ENCODE data around the gene LILRA2.

GRCh38 chr19:54561840-54562239 lies 11.8 kb upstream of the LILRA2 start:
- no peak for TF ChIP-seq POLR2A (IDR thresholded peaks at IDR 0.05)
- TF ChIP-seq, protein P1, sequence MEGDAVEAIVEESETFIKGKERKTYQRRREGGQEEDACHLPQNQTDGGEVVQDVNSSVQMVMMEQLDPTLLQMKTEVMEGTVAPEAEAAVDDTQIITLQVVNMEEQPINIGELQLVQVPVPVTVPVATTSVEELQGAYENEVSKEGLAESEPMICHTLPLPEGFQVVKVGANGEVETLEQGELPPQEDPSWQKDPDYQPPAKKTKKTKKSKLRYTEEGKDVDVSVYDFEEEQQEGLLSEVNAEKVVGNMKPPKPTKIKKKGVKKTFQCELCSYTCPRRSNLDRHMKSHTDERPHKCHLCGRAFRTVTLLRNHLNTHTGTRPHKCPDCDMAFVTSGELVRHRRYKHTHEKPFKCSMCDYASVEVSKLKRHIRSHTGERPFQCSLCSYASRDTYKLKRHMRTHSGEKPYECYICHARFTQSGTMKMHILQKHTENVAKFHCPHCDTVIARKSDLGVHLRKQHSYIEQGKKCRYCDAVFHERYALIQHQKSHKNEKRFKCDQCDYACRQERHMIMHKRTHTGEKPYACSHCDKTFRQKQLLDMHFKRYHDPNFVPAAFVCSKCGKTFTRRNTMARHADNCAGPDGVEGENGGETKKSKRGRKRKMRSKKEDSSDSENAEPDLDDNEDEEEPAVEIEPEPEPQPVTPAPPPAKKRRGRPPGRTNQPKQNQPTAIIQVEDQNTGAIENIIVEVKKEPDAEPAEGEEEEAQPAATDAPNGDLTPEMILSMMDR (IDR thresholded peaks at IDR 0.05) = no peak
